Measurements from ENCODE around the gene LDHAL6A. TPM values are rescaled to one million over a fixed set of nuclear protein-coding genes. Genes with fewer than 3 reads are reported as not detected.
"Not testable (repeated sequence)": the region's sequence is repeated elsewhere in the genome, so short reads cannot be mapped to it uniquely, and the experiment has no call there.

The LDHAL6A gene
- total RNA-seq (not detected), polyA plus RNA-seq (ENCODE audit: insufficient read depth in 1 of 8, insufficient read length in 8 of 8, low replicate concordance in 1 of 8) (under 1 TPM in 7 of 8 donors, not detected in 1; 0.13 to 0.67 (median 0.15) TPM)
- long read RNA-seq, donor 1: 0 reads
- long read RNA-seq, donor 2: 0 reads
- long read RNA-seq, donor 3: 0 reads
- long read RNA-seq, donor 4: 0 reads
- long read RNA-seq, donor 5, partial matches to known transcripts: 201 of 207 reads
- long read RNA-seq, donor 5, other reads (novel, unspliced or antisense): 6 of 207 reads
- long read RNA-seq, donor 6: 0 reads
- long read RNA-seq, donor 7, partial matches to known transcripts: 85 of 142 reads
- long read RNA-seq, donor 7, other reads (novel, unspliced or antisense): 57 of 142 reads
- long read RNA-seq, donor 8, partial matches to known transcripts: 86 of 86 reads
- long read RNA-seq, donor 8, other reads (novel, unspliced or antisense): 0 of 86 reads
- long read RNA-seq, donor 9: 0 reads
- long read RNA-seq, donor 10, partial matches to known transcripts: 76 of 142 reads
- long read RNA-seq, donor 10, other reads (novel, unspliced or antisense): 66 of 142 reads
- long read RNA-seq, donor 11, partial matches to known transcripts: 94 of 94 reads
- long read RNA-seq, donor 11, other reads (novel, unspliced or antisense): 0 of 94 reads

DNA sequence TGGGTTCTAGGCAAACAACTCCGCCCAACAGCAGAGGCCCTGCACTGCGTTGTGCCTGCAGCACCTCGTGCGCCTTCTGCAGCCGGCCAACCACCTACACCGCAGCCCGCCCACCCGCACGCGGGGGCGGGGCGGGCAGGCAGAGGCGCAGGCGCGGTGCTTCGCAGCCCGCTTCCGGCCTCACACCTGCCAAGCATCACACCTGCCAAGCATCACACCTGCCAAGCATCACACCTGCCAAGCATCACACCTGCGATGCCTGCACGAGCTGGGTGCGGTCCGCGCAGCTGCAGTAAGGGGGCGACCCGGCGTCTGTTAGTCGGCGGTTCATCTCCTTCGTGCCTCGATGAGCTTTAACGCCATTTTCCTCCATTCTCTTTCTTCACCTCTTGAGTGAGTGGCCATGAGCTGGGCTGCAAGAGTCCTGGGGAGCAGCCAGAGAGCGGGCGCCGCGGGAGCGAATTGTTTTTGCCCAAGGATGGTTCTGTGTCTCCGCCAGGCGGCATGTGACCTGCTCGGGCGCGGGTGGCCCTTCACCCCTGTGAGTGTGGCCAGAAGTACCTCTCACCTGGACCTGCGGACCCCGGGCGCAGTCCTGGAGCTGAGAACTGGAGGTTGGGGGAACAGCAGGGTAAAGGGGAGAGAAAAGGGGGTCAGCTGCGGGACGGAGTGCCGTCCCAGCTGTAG, at the start of gene LDHAL6A:
Gene LDHAL6A, plus strand, starts transcription at position 171 of the 687 bp plus-strand sequence. CDS start 825 bp downstream, outside the sequence.
- Histone ChIP-seq H3K9me3 (replicated peaks; ENCODE audit: control insufficient read depth, low read depth, low read length) (no peaks in the 10 kb centered on the region), H3K27ac (ENCODE audit: low read length) (no peak within 1 kb of the TSS), H3K4me3 (ENCODE audit: low read length) (no peak within 1 kb of the TSS), H3K4me1 (ENCODE audit: control insufficient read depth, insufficient read depth, low read length) (no peaks in the 10 kb centered on the region), H3K36me3 (ENCODE audit: control insufficient read depth, insufficient read depth, low read length) (no peaks in the 10 kb centered on the region), H3K27me3 (ENCODE audit: control insufficient read depth, insufficient read depth, low read length) (no peaks in the 10 kb centered on the region)
- no peak for DNase-seq
- 57% methylated on average over 33 of the region's 47 CpGs for WGBS (ENCODE audit: insufficient coverage)

DNA sequence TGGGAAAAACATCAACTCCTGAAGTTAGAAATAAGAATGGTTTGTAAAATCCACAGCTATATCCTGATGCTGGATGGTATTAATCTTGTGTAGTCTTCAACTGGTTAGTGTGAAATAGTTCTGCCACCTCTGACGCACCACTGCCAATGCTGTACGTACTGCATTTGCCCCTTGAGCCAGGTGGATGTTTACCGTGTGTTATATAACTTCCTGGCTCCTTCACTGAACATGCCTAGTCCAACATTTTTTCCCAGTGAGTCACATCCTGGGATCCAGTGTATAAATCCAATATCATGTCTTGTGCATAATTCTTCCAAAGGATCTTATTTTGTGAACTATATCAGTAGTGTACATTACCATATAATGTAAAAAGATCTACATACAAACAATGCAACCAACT, 48.3 kb upstream of the LDHAL6A start:
- H3K4me1 ChIP-seq (ENCODE audit: control insufficient read depth, insufficient read depth, low read length); H3K4me3 ChIP-seq (ENCODE audit: low read length); DNase-seq; H3K27ac ChIP-seq (ENCODE audit: low read length); H3K27me3 ChIP-seq (ENCODE audit: control insufficient read depth, insufficient read depth, low read length); H3K9me3 ChIP-seq (replicated peaks; ENCODE audit: control insufficient read depth, low read depth, low read length): not testable (repeated sequence)
- no CpG with 5 or more reads among the region's 3 CpGs for whole genome bisulfite sequencing (ENCODE audit: insufficient coverage)
- peaks cover 42% of the 10 kb centered on the region for H3K36me3 ChIP-seq (ENCODE audit: control insufficient read depth, insufficient read depth, low read length)

DNA sequence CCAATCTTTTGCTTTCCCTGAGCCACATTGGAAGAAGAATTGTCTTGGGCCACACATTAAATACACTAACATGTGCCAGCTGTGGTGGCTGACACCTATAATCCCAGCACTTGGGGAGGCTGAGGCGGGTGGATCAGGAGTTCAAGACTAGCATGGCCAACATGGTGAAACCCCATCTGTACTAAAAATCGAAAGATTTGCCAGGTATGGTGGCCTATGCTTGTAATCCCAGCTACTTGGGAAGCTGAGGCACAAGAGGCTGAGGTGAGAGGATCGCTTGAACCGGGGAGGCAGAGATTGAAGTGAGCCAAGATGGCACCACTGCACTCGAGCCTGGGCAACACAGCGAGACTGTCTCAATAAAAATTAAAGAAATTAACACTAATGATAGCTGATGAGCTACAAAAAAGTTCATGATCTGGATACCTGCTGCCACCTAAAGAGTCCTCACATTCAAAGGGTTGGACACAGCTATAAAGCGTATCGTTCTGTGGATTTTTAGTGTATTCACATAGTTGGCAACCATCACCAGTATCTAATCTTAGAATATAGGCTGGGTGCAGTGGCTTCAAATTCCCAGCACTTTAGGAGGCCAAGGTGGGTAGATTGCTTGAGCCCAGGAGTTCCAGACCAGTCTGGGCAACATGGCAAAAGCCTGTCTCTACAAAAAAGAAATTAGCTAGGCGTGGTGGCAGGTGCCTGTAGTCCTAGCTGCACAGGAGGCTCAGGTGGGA, 46.9 kb upstream of the LDHAL6A start:
- Histone ChIP-seq H3K4me3 (ENCODE audit: low read length) (no peak overlapping the region), H3K4me1 (ENCODE audit: control insufficient read depth, insufficient read depth, low read length) (peaks cover 5% of the 10 kb centered on the region), H3K27me3 (ENCODE audit: control insufficient read depth, insufficient read depth, low read length) (no peaks in the 10 kb centered on the region), H3K36me3 (ENCODE audit: control insufficient read depth, insufficient read depth, low read length) (peaks cover 36% of the 10 kb centered on the region), H3K27ac (ENCODE audit: low read length) (no peak overlapping the region), H3K9me3 (replicated peaks; ENCODE audit: control insufficient read depth, low read depth, low read length) (no peaks in the 10 kb centered on the region)
- WGBS (ENCODE audit: insufficient coverage): 85% methylated on average over 2 of the region's 9 CpGs
- no peak for DNase-seq

DNA sequence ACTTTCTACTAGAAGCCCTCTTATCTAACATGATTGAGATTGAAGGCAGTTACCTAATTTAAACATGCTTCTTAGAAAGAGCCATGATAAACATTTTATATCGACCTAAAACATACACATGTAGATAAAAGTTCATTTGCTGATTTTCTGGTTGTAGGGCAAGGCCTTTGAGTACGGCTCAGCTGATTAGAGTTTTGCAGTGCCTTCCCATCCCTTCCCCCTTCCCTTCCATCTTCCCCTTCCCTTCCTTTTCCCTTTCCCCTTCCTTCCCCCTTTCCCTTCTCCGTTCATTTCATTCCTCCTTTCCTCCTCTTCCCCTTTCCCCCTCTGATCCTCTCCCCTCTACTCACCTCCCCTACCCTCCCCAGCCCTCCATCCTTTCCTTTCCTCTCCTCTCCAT, 39.2 kb upstream of the LDHAL6A start:
- H3K36me3 ChIP-seq (ENCODE audit: control insufficient read depth, insufficient read depth, low read length): no peaks in the 10 kb centered on the region
- WGBS (ENCODE audit: insufficient coverage): 47% methylated on average over 2 of the region's 3 CpGs

DNA sequence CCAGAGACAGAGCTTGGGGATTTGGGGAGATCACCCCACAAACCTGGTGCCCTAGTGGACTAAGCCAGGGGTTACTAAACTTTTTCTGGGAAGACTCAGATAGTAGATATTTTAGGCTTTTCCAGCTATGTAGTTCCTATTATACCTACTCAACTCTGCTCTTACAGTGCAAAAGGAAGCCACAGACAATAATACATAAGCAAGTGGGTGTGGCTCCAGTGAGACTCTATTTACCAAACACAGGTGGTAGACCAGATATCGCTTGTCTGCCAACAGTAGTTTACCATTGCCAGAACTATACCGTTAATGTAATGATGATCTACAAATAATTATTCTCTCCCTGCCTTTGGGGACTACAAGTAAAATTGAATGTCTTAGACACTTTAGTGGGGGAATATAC, 36.6 kb upstream of the LDHAL6A start:
- no peak overlapping the region for H3K27ac ChIP-seq (ENCODE audit: low read length)
- DNase-seq: no peak
- no peaks in the 10 kb centered on the region for H3K27me3 ChIP-seq (ENCODE audit: control insufficient read depth, insufficient read depth, low read length)
- no CpG with 5 or more reads among the region's 2 CpGs for WGBS (ENCODE audit: insufficient coverage)
- H3K4me3 ChIP-seq (ENCODE audit: low read length): no peak overlapping the region
- no peaks in the 10 kb centered on the region for H3K9me3 ChIP-seq (replicated peaks; ENCODE audit: control insufficient read depth, low read depth, low read length)
- no peaks in the 10 kb centered on the region for H3K36me3 ChIP-seq (ENCODE audit: control insufficient read depth, insufficient read depth, low read length)
- H3K4me1 ChIP-seq (ENCODE audit: control insufficient read depth, insufficient read depth, low read length): no peaks in the 10 kb centered on the region

More for the DNA sequence above, 39.2 kb upstream of the LDHAL6A start:
- Histone ChIP-seq H3K27ac (ENCODE audit: low read length) (no peak overlapping the region), H3K4me3 (ENCODE audit: low read length) (no peak overlapping the region), H3K9me3 (replicated peaks; ENCODE audit: control insufficient read depth, low read depth, low read length) (no peaks in the 10 kb centered on the region), H3K27me3 (ENCODE audit: control insufficient read depth, insufficient read depth, low read length) (no peaks in the 10 kb centered on the region), H3K4me1 (ENCODE audit: control insufficient read depth, insufficient read depth, low read length) (peaks cover 5% of the 10 kb centered on the region)
- DNase-seq: no peak

DNA sequence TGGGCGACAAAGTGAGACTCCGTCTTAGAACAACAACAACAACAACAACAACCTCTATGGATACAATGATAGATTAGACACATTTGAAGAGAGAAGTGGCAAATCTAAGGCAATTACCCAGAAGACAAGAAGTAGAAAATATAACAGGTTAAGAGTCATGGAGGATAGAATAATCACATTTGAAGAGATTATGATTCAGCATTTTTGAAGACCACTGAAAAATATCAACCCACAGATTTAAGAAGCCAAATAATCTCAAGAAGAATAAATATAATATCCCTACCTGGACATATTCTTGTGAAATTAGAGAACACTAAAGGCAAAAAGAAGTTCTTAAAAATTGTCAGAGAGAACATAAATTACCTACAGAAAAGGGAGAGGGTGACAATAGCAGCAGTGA, 35.6 kb upstream of the LDHAL6A start:
- Histone ChIP-seq H3K4me1 (ENCODE audit: control insufficient read depth, insufficient read depth, low read length) (no peaks in the 10 kb centered on the region), H3K27me3 (ENCODE audit: control insufficient read depth, insufficient read depth, low read length) (no peaks in the 10 kb centered on the region), H3K4me3 (ENCODE audit: low read length) (no peak overlapping the region), H3K36me3 (ENCODE audit: control insufficient read depth, insufficient read depth, low read length) (no peaks in the 10 kb centered on the region), H3K27ac (ENCODE audit: low read length) (no peak overlapping the region), H3K9me3 (replicated peaks; ENCODE audit: control insufficient read depth, low read depth, low read length) (no peaks in the 10 kb centered on the region)
- WGBS (ENCODE audit: insufficient coverage): no CpG with 5 or more reads among the region's 2 CpGs
- DNase-seq: no peak

DNA sequence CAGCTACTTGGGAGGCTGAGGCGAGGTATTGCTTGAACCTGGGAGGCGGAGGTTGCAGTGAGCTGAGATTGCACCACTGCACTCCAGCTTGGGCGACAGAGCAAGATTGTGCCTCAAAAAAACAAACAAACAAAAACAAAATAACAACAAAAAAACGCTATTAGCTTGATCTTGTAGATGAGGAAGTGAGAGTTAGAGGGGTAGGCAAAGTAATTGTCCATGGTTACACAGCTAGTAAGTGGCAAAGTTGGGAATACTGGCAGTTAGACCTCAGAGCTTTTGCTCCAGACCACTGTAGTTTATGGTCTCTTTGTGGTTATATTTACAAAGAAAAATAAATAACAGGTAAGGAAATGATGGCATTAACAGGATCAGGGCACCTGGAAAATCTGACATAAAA, 28.4 kb upstream of the LDHAL6A start:
- Histone ChIP-seq H3K27me3 (ENCODE audit: control insufficient read depth, insufficient read depth, low read length) (no peaks in the 10 kb centered on the region), H3K4me1 (ENCODE audit: control insufficient read depth, insufficient read depth, low read length) (no peaks in the 10 kb centered on the region), H3K9me3 (replicated peaks; ENCODE audit: control insufficient read depth, low read depth, low read length) (no peaks in the 10 kb centered on the region), H3K4me3 (ENCODE audit: low read length) (no peak overlapping the region), H3K27ac (ENCODE audit: low read length) (no peak overlapping the region), H3K36me3 (ENCODE audit: control insufficient read depth, insufficient read depth, low read length) (no peaks in the 10 kb centered on the region)
- no peak for DNase-seq
- 100% methylated on average over 1 of the region's 4 CpGs for WGBS (ENCODE audit: insufficient coverage)

DNA sequence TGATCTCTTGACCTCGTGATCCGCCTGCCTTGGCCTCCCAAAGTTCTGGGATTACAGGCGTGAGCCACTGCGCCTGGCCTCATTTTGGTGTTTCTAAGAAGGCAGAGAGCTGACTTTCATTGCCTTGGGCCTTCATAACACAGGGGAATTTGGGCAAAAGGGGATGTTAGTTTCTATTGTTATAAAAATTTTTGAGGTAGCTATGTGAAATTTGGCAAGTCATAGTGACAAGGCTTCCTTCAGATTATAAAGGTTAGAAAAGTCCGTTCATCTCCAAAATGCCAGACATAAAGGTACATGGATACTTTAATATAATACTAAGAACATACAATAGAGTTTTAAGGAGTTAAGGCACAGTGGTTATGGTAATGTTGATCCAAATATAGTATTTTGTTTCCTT, 26.3 kb upstream of the LDHAL6A start:
- Histone ChIP-seq H3K4me1 (ENCODE audit: control insufficient read depth, insufficient read depth, low read length) (no peaks in the 10 kb centered on the region), H3K27me3 (ENCODE audit: control insufficient read depth, insufficient read depth, low read length) (no peaks in the 10 kb centered on the region), H3K36me3 (ENCODE audit: control insufficient read depth, insufficient read depth, low read length) (no peaks in the 10 kb centered on the region), H3K27ac (ENCODE audit: low read length) (no peak overlapping the region), H3K9me3 (replicated peaks; ENCODE audit: control insufficient read depth, low read depth, low read length) (no peaks in the 10 kb centered on the region), H3K4me3 (ENCODE audit: low read length) (no peak overlapping the region)
- DNase-seq: no peak
- WGBS (ENCODE audit: insufficient coverage): 88% methylated on average over 4 of the region's 5 CpGs

DNA sequence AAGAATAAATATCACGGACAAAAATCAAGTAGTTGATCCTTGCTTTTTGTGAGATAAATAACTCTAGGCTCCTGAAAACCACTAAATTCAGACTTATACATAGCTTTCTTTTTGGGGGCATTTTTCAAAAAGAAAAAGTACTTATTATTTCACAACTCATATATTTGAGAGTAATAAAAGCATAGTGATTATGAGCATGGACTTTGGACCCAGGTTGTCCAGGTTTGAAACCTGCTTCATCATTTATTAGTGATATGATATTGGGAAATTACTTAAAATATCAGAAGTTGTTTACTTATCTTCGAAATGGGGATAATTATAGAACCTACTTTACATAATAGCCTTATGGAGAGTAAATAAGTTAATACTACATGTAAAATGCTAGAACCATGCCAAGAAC, 17.0 kb upstream of the LDHAL6A start:
- no peaks in the 10 kb centered on the region for H3K4me1 ChIP-seq (ENCODE audit: control insufficient read depth, insufficient read depth, low read length)
- H3K27ac ChIP-seq (ENCODE audit: low read length): no peak overlapping the region
- no CpG with 5 or more reads among the region's 2 CpGs for WGBS (ENCODE audit: insufficient coverage)
- DNase-seq: no peak
- no peak overlapping the region for H3K4me3 ChIP-seq (ENCODE audit: low read length)
- no peaks in the 10 kb centered on the region for H3K36me3 ChIP-seq (ENCODE audit: control insufficient read depth, insufficient read depth, low read length)
- H3K9me3 ChIP-seq (replicated peaks; ENCODE audit: control insufficient read depth, low read depth, low read length): no peaks in the 10 kb centered on the region
- H3K27me3 ChIP-seq (ENCODE audit: control insufficient read depth, insufficient read depth, low read length): no peaks in the 10 kb centered on the region

DNA sequence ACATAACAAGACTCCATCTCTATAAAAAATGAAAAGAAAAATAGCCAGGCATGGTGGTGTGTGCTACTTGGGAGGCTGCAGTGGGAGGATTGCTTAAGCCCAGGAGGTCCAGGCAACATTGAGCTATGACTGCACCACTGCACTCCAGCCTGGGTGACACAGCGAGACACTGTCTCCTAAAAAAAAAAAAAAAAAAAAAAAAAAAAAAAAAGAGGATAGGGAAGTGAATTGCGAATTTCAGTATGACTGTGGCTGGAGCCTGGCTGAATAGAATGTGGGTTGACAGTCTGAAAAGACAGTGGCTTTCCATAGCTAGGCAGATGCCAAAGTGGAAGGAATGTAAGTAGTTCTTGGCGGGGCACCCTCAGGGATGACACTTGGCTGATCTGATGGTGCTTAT, 6.4 kb upstream of the LDHAL6A start:
- Histone ChIP-seq H3K27ac (ENCODE audit: low read length) (no peak overlapping the region), H3K4me3 (ENCODE audit: low read length) (no peak overlapping the region), H3K27me3 (ENCODE audit: control insufficient read depth, insufficient read depth, low read length) (peaks cover 2% of the 10 kb centered on the region), H3K9me3 (replicated peaks; ENCODE audit: control insufficient read depth, low read depth, low read length) (no peaks in the 10 kb centered on the region), H3K36me3 (ENCODE audit: control insufficient read depth, insufficient read depth, low read length) (no peaks in the 10 kb centered on the region), H3K4me1 (ENCODE audit: control insufficient read depth, insufficient read depth, low read length) (no peaks in the 10 kb centered on the region)
- WGBS (ENCODE audit: insufficient coverage): 95% methylated on average over 2 of the region's 3 CpGs
- no peak for DNase-seq
